Smooth muscle cell (in vitro differentiated cells): ENCODE results near the gene DNAJB7. TPM values are rescaled to one million over a fixed set of nuclear protein-coding genes. Genes with fewer than 3 reads are reported as not detected.
"Not testable (repeated sequence)": the region's sequence is repeated elsewhere in the genome, so short reads cannot be mapped to it uniquely, and the experiment has no call there.

ENCODE experiments used
- DNase-seq: peaks from one replicate; lab custom pipeline; 2025; ENCODE audit not compliant: unreplicated experiment; lab: John Stamatoyannopoulos, UW
- H2AFZ ChIP-seq: fragments of 200-600 bp; sonication (generic); 2 replicates; pipeline ENCODE4 v1.6.0; 2016; ENCODE audit warnings: antibody characterized with exemption, low read depth, mild to moderate bottlenecking
- H3F3A ChIP-seq: fragments of 200-600 bp; sonication (generic); 2 replicates; pipeline ENCODE4 v1.6.0; 2017; ENCODE audit warnings: antibody characterized with exemption, low read depth
- H3K27ac ChIP-seq: fragments of 200-600 bp; sonication (generic); 2 replicates; pipeline ENCODE4 v1.5.1; 2016; ENCODE audit warnings: low read depth, mild to moderate bottlenecking
- H3K27me3 ChIP-seq: fragments of 200-600 bp; sonication (generic); 2 replicates; pipeline ENCODE4 v1.6.1; 2016; ENCODE audit warnings: low read depth, mild to moderate bottlenecking
- H3K36me3 ChIP-seq: fragments of 200-600 bp; sonication (generic); 2 replicates; pipeline ENCODE4 v1.5.1; 2016; ENCODE audit warnings: low read depth
- H3K4me1 ChIP-seq: fragments of 200-600 bp; sonication (generic); 2 replicates; pipeline ENCODE4 v1.5.1; 2016; ENCODE audit warnings: low read depth
- H3K4me2 ChIP-seq: fragments of 200-600 bp; sonication (generic); 2 replicates; pipeline ENCODE4 v1.6.0; 2016; ENCODE audit warnings: mild to moderate bottlenecking
- H3K4me3 ChIP-seq: fragments of 200-600 bp; sonication (generic); 2 replicates; pipeline ENCODE4 v1.5.1; 2016; ENCODE audit warnings: mild to moderate bottlenecking
- H3K79me2 ChIP-seq: fragments of 200-600 bp; sonication (generic); 2 replicates; pipeline ENCODE4 v1.6.0; 2016; ENCODE audit warnings: low read depth, mild to moderate bottlenecking
- H3K9ac ChIP-seq: fragments of 200-600 bp; sonication (generic); 2 replicates; pipeline ENCODE4 v1.6.0; 2016; ENCODE audit warnings: low read depth
- H3K9me3 ChIP-seq: fragments of 200-600 bp; sonication (generic); replicated peaks from 2 replicates; pipeline ENCODE4 v1.5.1; 2016; ENCODE audit warnings: low read depth
- H4K20me1 ChIP-seq: fragments of 200-600 bp; sonication (generic); 2 replicates; pipeline ENCODE4 v1.6.0; 2016; ENCODE audit warnings: low read depth
- WGBS: methylation state at CpG from one replicate; pipeline ENCODE4 v1.1.7; 2016; ENCODE audit warnings: low lambda C conversion rate; 5-methylcytosine and 5-hydroxymethylcytosine counted together
- polyA plus RNA-seq: library from polyadenylated mRNA; unstranded; fragments of >200 nt; fragmentation: Nextera tagmentation; extraction: Ambion mirVana; gene quantifications from 2 replicates; pipeline ENCODE4 v1.2.1, GENCODE V29; 2016
- total RNA-seq: library from RNA; depleted of rRNA; stranded (reverse); fragments of >200 nt; gene quantifications from 2 replicates; pipeline ENCODE4 v1.2.3, GENCODE V29; 2014
- TF ChIP-seq, protein P1 (sequence below): fragments of 200-600 bp; sonication (generic); IDR thresholded peaks from 2 replicates; pipeline ENCODE4 v1.5.1; 2017; ENCODE audit warnings: borderline replicate concordance, mild to moderate bottlenecking, antibody characterized with exemption; ENCODE audit not compliant: insufficient read depth, poor library complexity, severe bottlenecking

DNAJB7 gene
- total and polyA plus RNA-seq, 2 experiments from 2014 or later, result not detected

DNA sequence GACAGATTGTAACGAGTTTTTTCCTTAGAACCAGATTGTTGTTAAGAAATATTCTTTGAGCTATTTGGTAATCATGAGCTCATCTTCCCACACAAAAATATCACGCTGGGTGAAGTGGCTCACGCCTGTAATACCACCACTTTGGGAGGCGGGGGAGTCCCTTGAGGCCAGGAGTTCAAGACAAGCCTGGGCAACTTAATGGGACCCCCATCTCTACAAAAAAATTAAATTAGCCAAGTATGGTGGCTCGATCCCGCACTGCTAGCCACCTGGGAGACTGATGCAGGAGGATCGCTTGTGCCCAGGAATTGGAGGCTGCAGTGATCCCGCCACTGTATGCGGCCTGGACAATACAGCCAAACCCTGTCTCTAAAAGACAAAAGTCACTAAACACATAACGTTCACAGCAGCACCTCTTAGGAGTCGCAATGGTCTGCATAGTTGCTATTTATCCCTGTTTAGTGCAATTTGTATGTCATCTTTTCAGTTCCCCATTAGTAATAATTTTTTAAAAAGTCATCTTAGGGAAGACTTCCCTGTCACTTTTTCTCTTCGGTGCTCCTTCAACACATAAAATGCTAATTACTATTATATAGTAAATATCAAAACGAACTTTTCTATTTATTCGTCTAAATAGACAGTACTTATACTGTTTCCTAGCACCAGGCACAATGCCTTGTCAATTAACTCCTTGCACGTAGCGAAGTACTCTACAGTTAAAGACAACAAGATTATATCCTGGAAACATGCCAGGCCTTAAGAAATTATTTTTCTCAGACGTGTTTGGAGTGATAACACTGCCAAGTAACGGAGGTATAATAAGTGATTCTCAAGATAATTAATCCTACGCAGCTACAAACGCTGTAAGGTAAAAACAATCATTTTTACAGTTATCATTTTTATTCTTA is 6.6 kb downstream of the DNAJB7 start:
- H3K36me3 ChIP-seq, result no peaks in the 10 kb centered on the region
- H3K27me3 ChIP-seq, result no peaks in the 10 kb centered on the region
- H3K27ac ChIP-seq, result peak overlapping the region; percentile 98
- H3K4me1 ChIP-seq, result peaks cover 42% of the 10 kb centered on the region
- TF ChIP-seq, protein P1, sequence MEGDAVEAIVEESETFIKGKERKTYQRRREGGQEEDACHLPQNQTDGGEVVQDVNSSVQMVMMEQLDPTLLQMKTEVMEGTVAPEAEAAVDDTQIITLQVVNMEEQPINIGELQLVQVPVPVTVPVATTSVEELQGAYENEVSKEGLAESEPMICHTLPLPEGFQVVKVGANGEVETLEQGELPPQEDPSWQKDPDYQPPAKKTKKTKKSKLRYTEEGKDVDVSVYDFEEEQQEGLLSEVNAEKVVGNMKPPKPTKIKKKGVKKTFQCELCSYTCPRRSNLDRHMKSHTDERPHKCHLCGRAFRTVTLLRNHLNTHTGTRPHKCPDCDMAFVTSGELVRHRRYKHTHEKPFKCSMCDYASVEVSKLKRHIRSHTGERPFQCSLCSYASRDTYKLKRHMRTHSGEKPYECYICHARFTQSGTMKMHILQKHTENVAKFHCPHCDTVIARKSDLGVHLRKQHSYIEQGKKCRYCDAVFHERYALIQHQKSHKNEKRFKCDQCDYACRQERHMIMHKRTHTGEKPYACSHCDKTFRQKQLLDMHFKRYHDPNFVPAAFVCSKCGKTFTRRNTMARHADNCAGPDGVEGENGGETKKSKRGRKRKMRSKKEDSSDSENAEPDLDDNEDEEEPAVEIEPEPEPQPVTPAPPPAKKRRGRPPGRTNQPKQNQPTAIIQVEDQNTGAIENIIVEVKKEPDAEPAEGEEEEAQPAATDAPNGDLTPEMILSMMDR, result no peak
- H3F3A ChIP-seq, result no peaks in the 10 kb centered on the region
- peaks cover 93% of the 10 kb centered on the region for H3K79me2 ChIP-seq
- peak overlapping the region; percentile 91 for H3K4me3 ChIP-seq
- no peak for DNase-seq
- peak overlapping the region; percentile 89 for H3K4me2 ChIP-seq
- no peaks in the 10 kb centered on the region for H3K9me3 ChIP-seq
- peaks cover 46% of the 10 kb centered on the region for H4K20me1 ChIP-seq
- peak overlapping the region; percentile 86 for H2AFZ ChIP-seq
- peak overlapping the region; percentile 99 for H3K9ac ChIP-seq
- 39% methylated on average over 20 of the region's 20 CpGs for WGBS

DNA sequence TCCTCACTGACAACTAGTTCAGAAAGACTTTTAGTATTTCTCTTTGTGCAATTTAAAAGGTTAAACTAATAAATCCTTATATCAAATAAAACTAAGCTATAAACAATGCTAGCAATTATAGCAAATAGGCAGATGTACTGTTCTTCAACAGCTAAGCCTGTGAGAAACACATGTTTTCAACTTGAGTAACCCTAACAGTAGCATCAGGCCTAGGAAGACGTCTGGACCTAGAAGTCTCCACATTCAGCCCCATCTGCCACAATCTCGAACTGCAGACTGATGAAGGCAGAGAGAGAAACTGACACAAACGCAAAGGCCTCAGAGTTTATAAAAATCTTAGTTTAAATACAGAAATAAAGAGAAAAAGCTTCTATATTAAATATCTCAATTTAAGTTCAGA is 8.0 kb downstream of the DNAJB7 start:
- no peaks in the 10 kb centered on the region for H3K9me3 ChIP-seq
- no peak overlapping the region for H2AFZ ChIP-seq
- H3K4me2 ChIP-seq, result peak overlapping the region; percentile 89
- H3K9ac ChIP-seq, result peak overlapping the region; percentile 58
- no peaks in the 10 kb centered on the region for H3K27me3 ChIP-seq
- no peak for DNase-seq
- peaks cover 57% of the 10 kb centered on the region for H4K20me1 ChIP-seq
- peak overlapping the region; percentile 91 for H3K4me3 ChIP-seq
- TF ChIP-seq, protein P1, result no peak
- WGBS, result 52% methylated on average over 3 of the region's 3 CpGs
- no peaks in the 10 kb centered on the region for H3F3A ChIP-seq
- H3K36me3 ChIP-seq, result peaks cover 9% of the 10 kb centered on the region
- H3K79me2 ChIP-seq, result peaks cover 91% of the 10 kb centered on the region
- peak overlapping the region; percentile 98 for H3K27ac ChIP-seq
- H3K4me1 ChIP-seq, result peaks cover 42% of the 10 kb centered on the region

DNA sequence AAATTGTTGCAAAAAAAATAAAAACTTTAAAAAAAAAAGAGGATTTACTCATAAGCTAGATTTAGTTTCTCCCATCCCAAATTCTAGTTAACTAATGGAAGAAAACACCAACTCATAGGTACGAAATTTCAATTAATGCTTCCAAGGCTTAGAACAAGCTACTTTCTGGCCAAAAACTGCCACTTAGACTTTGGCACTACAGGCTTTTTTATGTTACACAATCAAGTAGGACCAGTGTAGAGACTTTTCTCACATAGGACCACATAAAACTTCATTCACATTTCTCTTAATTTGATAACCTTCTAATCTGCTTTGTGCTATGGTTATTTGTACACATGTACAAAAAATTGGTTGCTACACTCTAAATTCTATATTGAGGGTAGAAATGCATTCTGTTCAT is 8.6 kb downstream of the DNAJB7 start:
- Histone ChIP-seq H3K36me3 (peaks cover 9% of the 10 kb centered on the region), H3K4me2 (peak overlapping the region; percentile 89), H2AFZ (no peak overlapping the region), H3K4me1 (peaks cover 42% of the 10 kb centered on the region), H3F3A (no peaks in the 10 kb centered on the region), H3K4me3 (peak overlapping the region; percentile 91), H4K20me1 (peaks cover 64% of the 10 kb centered on the region), H3K9ac (peak overlapping the region; percentile 58), H3K27me3 (no peaks in the 10 kb centered on the region), H3K79me2 (peaks cover 91% of the 10 kb centered on the region), H3K9me3 (no peaks in the 10 kb centered on the region), H3K27ac (peak overlapping the region; percentile 98)
- TF ChIP-seq, protein P1, result no peak
- no peak for DNase-seq
- WGBS, result 92% methylated on average over 1 of the region's 1 CpG

DNA sequence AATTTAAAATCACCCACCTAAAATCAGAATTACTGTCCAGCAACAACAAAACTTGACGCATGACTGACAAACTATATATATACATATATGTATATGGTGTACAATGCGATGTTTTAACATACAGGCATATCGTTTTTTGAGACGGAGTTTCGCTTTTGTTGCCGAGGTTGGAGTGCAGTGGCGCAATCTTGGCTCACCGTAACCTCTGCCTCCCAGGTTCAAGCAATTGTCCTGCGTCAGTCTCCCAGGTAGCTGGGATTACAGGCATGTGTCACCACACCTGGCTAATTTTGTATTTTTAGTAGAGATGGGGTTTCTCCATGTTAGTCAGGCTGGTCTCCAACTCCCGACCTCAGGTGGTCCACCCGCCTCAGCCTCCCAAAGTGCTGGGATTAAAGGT is 16.1 kb downstream of the DNAJB7 start:
- H3K79me2 ChIP-seq, result peaks cover 95% of the 10 kb centered on the region
- not testable (repeated sequence) for H3K4me2 ChIP-seq, H3K4me1 ChIP-seq, DNase-seq, H3K27ac ChIP-seq, H3K9ac ChIP-seq, H3K9me3 ChIP-seq, H3F3A ChIP-seq, H3K27me3 ChIP-seq, H2AFZ ChIP-seq, H3K4me3 ChIP-seq
- peaks cover 70% of the 10 kb centered on the region for H4K20me1 ChIP-seq
- H3K36me3 ChIP-seq, result peaks cover 43% of the 10 kb centered on the region
- 96% methylated on average over 11 of the region's 11 CpGs for WGBS
